HEK293T (cell line): ENCODE results near the gene ARRDC1.
A peak's percentile ranks its signal among the peaks of the same experiment; 100 is the strongest.

Experiments used
- CTCF ChIA-PET: fragments of 350-600 bp; formaldehyde crosslinking; extraction: SDS; loops from one replicate; lab custom pipeline; 2021; ENCODE audit warnings: antibody characterized with exemption, inconsistent platforms; lab: Yijun Ruan, JAX
- POLR2A ChIA-PET: fragments of 350-600 bp; formaldehyde crosslinking; extraction: SDS; loops from one replicate; lab custom pipeline; 2020; ENCODE audit warnings: antibody characterized with exemption, inconsistent platforms; lab: Yijun Ruan, JAX
- DNase-seq: peaks from one replicate; pipeline ENCODE4 v3.0.0; 2012; ENCODE audit warnings: mixed read lengths; ENCODE audit errors: extremely low spot score
- ARNT ChIP-seq: fragments of 450-650 bp; IDR thresholded peaks from 2 replicates; pipeline ENCODE4 v1.6.1; 2017; ENCODE audit warnings: mild to moderate bottlenecking
- BHLHE40 ChIP-seq: fragments of 450-650 bp; IDR thresholded peaks from 2 replicates; pipeline ENCODE4 v1.6.1; 2016; ENCODE audit warnings: mild to moderate bottlenecking, moderate library complexity, borderline replicate concordance
- CTBP1 ChIP-seq: fragments of 450-650 bp; IDR thresholded peaks from 2 replicates; pipeline ENCODE4 v1.6.1; 2016; ENCODE audit warnings: borderline replicate concordance
- ELF4 ChIP-seq: fragments of 450-650 bp; IDR thresholded peaks from 2 replicates; pipeline ENCODE4 v1.6.1; 2017; ENCODE audit warnings: antibody characterized with exemption
- FOXA1 ChIP-seq: fragments of 450-650 bp; IDR thresholded peaks from 2 replicates; pipeline ENCODE4 v1.6.1; 2016; ENCODE audit warnings: mild to moderate bottlenecking
- FOXK2 ChIP-seq: fragments of 450-650 bp; IDR thresholded peaks from 2 replicates; pipeline ENCODE4 v1.6.1; 2016; ENCODE audit warnings: mild to moderate bottlenecking
- FOXM1 ChIP-seq: fragments of 450-650 bp; IDR thresholded peaks from 2 replicates; pipeline ENCODE4 v1.6.1; 2017; ENCODE audit warnings: mild to moderate bottlenecking, borderline replicate concordance
- HDGF ChIP-seq: fragments of 450-650 bp; IDR thresholded peaks from 2 replicates; pipeline ENCODE4 v1.6.1; 2017; ENCODE audit warnings: antibody characterized with exemption, borderline replicate concordance
- L3MBTL2 ChIP-seq: fragments of 450-650 bp; conservative IDR thresholded peaks from 2 replicates; pipeline ENCODE4 v1.6.1; 2016; ENCODE audit warnings: mild to moderate bottlenecking
- LEF1 ChIP-seq: fragments of 450-650 bp; IDR thresholded peaks from 2 replicates; pipeline ENCODE4 v1.6.1; 2017; ENCODE audit warnings: mild to moderate bottlenecking, borderline replicate concordance
- NFRKB ChIP-seq: fragments of 450-650 bp; IDR thresholded peaks from 2 replicates; pipeline ENCODE4 v1.6.1; 2016; ENCODE audit warnings: mild to moderate bottlenecking, moderate library complexity
- SP1 ChIP-seq: fragments of 450-650 bp; IDR thresholded peaks from 2 replicates; pipeline ENCODE4 v1.6.1; 2017
- SUZ12 ChIP-seq: fragments of 450-650 bp; IDR thresholded peaks from 2 replicates; pipeline ENCODE4 v1.6.1; 2016; ENCODE audit warnings: mild to moderate bottlenecking
- TARDBP ChIP-seq: fragments of 450-650 bp; IDR thresholded peaks from 2 replicates; pipeline ENCODE4 v1.6.1; 2016
- ZNF384 ChIP-seq: fragments of 450-650 bp; IDR thresholded peaks from 2 replicates; pipeline ENCODE4 v1.6.1; 2016
- TF ChIP-seq, protein P1 (sequence below): fragments of 450-650 bp; IDR thresholded peaks from 2 replicates; pipeline ENCODE4 v1.6.1; 2016

The ARRDC1 gene

GRCh38 chr9:137613738-137614523 is 8.4 kb downstream of the ARRDC1 start:
- DNase-seq, result no peak
- TF ChIP-seq SUZ12 (no peak), LEF1 (no peak), FOXA1 (no peak)
- TF ChIP-seq, protein P1, sequence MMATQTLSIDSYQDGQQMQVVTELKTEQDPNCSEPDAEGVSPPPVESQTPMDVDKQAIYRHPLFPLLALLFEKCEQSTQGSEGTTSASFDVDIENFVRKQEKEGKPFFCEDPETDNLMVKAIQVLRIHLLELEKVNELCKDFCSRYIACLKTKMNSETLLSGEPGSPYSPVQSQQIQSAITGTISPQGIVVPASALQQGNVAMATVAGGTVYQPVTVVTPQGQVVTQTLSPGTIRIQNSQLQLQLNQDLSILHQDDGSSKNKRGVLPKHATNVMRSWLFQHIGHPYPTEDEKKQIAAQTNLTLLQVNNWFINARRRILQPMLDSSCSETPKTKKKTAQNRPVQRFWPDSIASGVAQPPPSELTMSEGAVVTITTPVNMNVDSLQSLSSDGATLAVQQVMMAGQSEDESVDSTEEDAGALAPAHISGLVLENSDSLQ, result no peak
- POLR2A ChIA-PET, result no interaction called here
- CTCF ChIA-PET, result no interaction called here

DNA sequence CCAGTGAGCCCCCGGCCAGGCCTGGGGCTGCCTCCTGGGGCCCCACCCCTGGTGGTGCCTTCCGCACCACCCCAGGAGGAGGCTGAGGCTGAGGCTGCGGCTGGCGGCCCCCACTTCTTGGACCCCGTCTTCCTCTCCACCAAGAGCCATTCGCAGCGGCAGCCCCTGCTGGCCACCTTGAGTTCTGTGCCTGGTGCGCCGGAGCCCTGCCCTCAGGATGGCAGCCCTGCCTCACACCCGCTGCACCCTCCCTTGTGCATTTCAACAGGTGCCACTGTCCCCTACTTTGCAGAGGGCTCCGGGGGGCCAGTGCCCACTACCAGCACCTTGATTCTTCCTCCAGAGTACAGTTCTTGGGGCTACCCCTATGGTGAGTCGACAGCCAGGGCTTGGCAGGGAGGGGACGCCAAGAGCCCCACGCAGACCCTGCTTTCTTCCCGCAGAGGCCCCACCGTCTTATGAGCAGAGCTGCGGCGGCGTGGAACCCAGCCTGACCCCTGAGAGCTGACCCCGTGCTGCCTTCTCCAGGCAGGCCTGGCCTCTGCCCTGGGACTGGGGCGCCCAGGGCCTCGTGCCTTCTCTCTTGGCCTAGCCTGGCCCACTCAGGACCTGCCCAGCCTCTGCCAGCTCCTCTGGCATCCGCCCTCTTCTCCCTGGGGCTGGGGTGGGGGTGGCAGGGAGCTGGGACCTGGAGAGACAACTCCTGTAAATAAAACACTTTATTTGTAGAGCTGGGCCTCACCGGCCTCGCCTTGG is 9.3 kb downstream of the ARRDC1 start:
- CTCF ChIA-PET, result interaction anchor here (0.7 kb wide), 1 partner anchor 51 kb away, joined by 3 read pairs; no protein-coding TSS in a partner anchor
- DNase-seq, result no peak
- TF ChIP-seq TARDBP (no peak), L3MBTL2 (no peak), SUZ12 (no peak), FOXM1 (no peak), LEF1 (no peak), CTBP1 (no peak), BHLHE40 (no peak), ARNT (no peak), FOXA1 (no peak), HDGF (no peak), FOXK2 (no peak), SP1 (no peak), NFRKB (no peak), ZNF384 (no peak), ELF4 (no peak)
- TF ChIP-seq, protein P1, result no peak
- POLR2A ChIA-PET, result no interaction called here

DNA sequence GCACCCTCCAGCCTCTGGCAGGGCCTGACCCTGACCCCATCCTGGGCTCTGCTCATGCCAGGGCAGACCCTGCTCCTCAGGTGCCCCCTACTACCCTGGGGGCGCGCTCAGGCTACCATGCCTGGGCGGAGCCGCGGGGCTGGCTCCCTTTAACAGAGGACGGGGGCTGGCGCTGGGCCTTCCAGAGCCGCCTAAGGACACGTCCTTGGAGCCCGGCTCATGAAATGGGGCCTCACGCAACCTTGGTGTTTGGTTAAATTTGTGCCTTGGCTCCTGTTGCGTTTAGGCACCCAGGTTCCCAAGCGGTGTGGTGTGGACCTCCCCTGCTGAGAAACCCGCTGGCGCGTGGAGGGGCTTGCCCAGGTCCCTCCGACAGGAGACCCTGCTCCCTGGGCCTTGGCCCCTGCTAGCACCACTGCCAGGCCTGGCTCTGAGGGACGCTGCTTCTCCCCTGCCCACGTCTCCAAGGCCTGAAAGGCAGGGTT is 9.9 kb downstream of the ARRDC1 start:
- CTCF ChIA-PET, result interaction anchor here (0.7 kb wide), 1 partner anchor 50 kb away, joined by 3 read pairs; no protein-coding TSS in a partner anchor

DNA sequence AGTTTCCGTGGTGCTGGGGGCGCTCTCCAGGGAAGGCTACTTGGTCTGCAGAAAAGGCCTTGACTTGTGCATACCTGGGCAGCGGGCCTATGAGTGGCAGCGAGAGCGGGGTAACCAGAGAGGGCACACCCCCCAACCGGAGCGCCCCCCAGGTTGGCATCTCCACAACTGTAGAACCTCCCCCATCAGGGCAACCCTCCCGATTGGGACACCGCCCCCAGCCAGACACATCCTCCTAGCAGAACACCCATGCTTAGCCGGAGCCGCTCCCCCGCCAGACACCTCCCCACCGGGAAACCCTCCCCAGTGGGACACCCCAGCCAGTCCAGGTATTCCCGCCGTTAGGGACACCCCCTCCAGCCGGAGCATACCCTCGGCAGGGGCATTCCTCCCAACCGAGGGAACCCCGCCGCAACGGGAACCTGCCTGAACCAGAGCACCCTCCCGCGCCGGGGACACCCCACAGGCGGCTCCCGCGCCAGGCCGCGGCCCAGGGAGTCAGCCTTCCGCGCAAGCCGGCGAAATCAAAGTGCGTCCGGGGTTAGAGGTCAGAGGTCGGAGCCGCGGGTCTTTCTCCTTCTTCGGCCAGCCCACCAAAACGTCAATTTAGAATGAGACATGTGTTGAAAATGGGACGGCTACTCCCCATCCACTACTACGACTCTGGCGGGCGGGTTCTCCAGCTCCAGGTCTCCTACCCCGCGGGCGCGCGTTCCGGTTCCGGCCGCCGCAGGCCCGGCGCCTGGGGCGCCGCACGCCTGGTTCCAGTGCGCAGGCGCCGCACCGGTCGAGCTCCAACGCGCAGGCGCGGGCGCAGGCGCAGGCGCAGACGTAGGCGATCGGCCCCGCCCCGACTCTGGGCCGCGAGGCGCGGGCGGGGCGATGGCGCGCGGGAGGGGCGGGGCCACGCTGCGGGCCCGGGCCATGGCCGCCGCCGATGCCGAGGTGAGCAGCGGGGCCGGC is 12.9 kb downstream of the ARRDC1 start, which contains the start of gene EHMT1:
Gene EHMT1, plus strand, starts transcription at position 901 of the 963 bp plus-strand sequence. Its CDS starts 24 bp downstream, at position 925.
- ChIA-PET POLR2A (interaction anchor here (0.9 to 1.6 kb wide), 9 partner anchors 8 to 55 kb away, joined by 3 to 9 read pairs (median 4); partner anchors contain the start of genes ARRDC1 and ZMYND19), CTCF (no interaction called here)
- DNase-seq, result peak; percentile 98
- TF ChIP-seq ZNF384 (no peak), FOXM1 (no peak), FOXK2 (no peak), CTBP1 (no peak)

More for the DNA sequence above, 9.9 kb downstream of the ARRDC1 start:
- no peak for DNase-seq
- POLR2A ChIA-PET, result no interaction called here
- TF ChIP-seq ZNF384, result no peak
- TF ChIP-seq L3MBTL2, result no peak
- TF ChIP-seq, protein P1, result no peak
- TF ChIP-seq FOXK2, result no peak
- TF ChIP-seq ARNT, result no peak
- TF ChIP-seq TARDBP, result no peak
- TF ChIP-seq SP1, result no peak

DNA sequence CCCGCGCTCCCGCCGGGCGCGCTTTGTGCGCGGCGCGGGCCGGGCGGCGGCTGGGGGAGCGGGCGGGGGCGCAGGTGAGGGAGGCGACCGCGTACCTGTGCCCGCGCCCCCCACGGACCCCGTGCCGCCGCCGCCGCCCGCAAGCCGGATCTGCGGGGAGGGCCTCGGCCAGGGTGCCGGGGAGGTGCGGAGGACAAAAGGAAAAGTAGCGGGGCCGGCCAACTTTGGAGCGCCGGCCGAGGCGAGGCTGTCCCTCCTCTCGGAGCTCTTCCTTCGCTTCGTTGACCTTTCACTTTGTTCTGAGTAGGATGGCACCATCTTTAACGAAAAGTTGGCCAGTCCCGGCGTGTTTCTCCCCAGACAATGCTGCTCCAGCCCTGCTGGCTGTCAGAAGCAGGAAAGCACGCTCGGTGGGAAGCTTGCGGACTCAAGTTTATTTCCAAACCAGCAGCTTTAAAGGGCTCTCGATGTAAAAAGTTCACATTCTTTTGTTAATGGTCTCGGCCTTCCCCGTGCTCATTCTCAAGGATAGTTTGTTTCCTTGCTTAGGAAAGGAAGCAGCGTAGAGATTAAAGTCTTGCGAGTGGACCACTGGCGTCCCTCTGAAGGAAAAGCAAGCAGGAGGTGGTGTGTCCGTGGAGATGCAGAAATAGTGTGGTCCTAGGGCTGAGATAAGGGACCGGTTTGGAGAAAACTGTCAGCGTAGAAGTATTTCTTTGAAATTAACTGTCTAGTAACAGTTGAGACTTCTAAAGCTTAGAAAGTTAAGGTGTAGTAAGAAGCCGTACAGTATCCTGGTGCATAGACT is 14.0 kb downstream of the ARRDC1 start:
- DNase-seq, result peak; percentile 50
- TF ChIP-seq CTBP1, result no peak
- no peak for TF ChIP-seq SUZ12
- no peak for TF ChIP-seq SP1
- TF ChIP-seq L3MBTL2, result no peak
- TF ChIP-seq LEF1, result no peak
- no peak for TF ChIP-seq FOXA1
- ChIA-PET POLR2A (interaction anchor here (0.6 to 1.6 kb wide), 11 partner anchors 9 to 54 kb away, joined by 3 to 9 read pairs (median 4); partner anchors contain the start of genes ARRDC1 and ZMYND19), CTCF (no interaction called here)
